ENCODE measurements around the gene WDR90.
A peak's percentile ranks its signal among the peaks of the same experiment; 100 is the strongest.
"Not testable (repeated sequence)": the region's sequence is repeated elsewhere in the genome, so short reads cannot be mapped to it uniquely, and the experiment has no call there.

WDR90 gene

DNA sequence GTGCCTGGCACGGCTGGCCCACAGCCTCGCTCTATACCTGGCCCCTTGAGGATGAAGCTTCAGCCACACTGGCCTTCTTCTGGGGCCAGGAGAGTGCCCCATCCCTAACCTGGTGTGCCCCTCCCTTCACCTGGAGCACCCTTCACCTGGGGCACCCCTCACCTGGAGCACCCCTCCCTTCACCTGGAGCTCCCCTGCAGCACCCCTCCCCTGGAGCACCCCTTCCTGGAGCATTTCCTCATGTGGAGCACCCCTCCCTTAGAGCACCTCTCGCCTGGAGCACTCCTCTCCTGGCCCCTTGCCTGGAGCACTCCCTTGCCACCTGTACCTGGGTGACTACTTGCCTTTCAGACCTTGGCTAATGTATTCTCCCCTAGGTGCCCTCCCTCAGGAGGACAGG, 58.9 kb downstream of the WDR90 start:
- DNase-seq (ENCODE audit: low read depth): no peak

DNA sequence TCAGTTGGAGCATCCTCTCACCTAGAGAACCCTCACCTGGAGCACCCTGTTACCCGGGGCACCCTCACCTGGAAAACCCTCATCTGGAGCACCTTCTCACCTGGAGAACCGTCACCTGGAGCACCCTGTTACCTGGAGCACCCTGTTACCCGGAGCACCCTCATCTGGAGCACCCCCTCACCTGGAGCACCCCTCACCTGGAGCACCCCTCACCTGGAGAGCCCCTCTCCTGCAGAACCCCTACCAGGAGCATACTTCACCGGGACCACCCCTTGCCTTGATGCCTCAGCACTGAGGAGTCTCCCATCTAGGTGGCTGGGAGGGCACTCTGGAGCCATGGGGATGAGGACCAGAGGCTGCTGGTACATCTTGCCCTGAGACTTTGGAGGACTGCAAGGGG, 59.8 kb downstream of the WDR90 start:
- DNase-seq (ENCODE audit: low read depth): no peak

DNA sequence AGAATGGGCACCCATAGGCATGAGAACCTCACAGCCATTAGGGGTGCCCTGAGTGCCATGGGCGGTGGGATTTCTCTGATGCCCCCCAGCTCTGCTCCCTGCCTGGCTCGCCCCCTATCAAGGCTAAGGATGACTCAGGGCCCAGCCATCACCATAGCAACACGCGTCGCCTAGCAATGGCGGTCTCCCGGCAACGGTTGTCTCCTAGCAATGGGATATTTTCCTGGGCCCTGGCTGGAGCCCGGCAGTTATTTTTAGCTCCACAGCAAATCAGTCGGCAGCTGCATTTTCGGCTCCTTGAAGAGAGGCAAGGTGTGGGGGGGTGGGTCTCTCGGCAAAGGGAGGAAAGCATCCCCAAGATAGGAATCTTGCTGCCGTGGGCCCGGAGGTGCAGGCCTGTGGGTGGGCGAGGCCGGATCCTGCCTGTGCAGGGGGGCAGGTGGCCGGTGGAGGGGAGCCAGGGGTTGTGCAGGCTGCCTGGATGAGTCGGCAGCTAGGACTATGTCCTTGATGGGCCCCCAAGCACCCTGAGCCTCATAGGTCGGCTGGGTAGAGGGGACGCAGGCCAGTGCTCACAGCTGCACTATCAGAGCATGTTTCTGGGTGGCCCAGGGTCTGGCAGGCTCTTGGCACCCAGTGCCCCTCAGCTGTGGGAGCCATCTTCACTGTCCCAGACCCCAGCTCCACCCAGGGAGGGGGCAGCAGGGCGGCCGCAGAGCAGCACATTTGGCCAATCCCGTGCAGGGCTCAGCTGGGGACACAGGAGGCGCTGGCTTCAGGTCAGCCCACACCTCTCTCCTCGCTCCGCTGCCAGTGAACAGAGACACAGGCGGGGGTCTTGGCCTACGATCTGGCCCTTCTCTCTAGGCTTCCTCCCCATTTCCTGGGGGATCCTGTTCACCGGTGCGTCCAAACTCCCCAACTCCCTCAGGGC, 60.7 kb downstream of the WDR90 start:
- no peak for DNase-seq (ENCODE audit: low read depth)

DNA sequence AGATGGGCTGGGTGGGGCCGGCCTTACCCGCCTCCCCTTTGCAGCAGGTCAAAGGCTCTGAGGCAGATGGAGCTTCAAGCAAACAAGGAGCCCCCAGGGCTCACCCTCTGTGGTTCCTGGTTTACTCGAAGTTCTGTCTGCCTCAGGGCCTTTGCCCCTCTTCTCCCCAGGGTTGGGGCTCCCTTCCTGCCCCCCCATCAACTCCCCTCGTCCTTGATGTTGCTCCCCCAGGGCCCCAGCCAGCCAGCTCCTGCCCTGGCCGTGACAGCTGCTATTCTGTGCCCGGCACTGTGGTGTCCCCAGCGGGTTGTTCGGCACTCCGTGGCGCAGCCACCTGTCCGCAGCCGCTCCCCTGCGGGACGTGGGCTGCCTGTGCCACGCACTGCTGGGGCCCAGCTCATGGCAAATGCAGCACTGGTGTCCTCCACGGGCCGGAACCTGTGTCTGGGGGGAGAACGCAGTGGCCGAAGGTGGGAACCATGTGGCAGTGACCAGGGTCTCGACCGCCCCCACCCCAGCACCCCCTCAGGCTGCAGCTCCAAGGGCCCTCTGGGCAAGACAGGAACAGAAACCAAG, 61.4 kb downstream of the WDR90 start:
- no peak for DNase-seq (ENCODE audit: low read depth)

DNA sequence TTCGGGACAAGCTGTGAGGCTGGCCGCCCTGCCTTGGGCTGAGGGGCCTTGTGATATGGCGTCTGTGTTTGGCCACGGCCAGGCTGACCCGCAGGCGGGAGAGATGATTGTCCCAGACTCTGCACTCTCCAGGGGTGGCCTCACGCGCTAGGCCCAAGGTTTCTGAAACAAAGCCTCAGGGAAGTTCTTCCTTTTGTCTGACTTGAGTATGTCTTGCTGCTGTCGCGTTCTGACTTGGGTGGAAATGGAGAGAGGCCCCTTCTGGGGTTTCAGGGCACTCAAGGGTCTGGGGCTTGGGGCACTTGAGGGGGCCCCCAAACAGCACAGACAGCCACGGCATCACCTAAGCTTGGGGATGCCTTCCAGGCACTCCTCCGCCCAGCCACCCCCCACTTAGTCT, 61.9 kb downstream of the WDR90 start:
- no peak for DNase-seq (ENCODE audit: low read depth)

DNA sequence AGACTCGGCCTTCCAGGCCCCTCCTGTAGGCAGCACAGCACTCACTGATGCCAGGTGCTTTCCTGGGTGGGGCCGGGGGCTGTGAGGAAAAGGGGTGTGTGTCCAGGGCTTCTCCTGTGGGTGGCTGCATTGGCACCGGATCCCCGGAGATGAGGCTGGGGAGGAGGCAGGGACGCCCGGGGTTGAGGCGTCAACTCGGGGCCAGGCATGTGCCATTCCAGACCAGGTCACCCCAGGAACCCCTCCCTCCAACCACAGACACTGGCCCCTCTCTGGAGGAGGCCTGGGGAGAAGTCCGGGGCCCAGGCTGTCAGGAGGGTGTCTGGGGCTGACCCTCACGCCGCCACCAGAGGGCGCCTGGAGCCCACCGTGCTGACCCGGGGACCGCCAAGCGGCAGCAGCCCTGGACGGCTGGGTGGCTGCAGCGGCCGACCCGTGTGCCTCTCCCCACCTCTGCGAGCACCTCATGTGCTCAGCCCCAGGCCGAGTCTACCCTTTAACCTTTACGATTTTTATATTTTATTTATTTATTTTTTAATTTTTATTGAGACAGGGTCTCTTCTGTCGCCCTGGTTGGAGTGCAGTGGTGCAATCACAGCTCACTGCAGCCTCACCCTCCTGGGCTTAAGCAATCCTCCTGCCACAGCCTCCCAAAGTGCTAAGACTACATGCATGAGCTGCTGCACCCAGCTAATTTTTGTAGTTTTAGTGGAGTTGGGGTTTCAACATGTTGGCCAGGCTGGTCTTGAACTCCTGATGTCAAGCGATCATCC, 62.6 kb downstream of the WDR90 start:
- DNase-seq (ENCODE audit: low read depth): peak; percentile 73

DNA sequence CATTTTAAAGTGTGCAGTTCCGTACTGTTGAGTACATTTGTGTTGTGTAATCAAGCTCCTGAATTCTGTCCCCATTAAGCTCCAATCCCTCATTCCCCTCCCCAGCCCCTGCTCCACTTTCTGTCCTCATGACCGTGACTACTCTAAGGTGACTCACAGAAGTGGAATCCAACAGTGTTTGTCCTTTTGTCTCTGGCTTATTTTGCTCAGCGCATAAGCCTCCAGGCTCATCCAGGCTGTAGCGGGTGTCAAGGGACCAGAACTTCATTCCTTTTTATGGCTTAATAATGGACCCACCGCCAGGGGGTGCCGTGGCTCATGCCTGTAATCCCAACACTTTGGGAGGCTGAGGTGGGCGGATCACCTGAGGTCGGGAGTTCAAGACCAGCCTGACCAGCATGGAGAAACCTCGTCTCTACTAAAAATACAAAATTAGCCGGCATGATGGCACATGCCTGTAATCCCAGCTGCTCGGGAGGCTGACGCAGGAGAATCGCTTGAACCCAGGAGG, 63.6 kb downstream of the WDR90 start:
- DNase-seq (ENCODE audit: low read depth): not testable (repeated sequence)

DNA sequence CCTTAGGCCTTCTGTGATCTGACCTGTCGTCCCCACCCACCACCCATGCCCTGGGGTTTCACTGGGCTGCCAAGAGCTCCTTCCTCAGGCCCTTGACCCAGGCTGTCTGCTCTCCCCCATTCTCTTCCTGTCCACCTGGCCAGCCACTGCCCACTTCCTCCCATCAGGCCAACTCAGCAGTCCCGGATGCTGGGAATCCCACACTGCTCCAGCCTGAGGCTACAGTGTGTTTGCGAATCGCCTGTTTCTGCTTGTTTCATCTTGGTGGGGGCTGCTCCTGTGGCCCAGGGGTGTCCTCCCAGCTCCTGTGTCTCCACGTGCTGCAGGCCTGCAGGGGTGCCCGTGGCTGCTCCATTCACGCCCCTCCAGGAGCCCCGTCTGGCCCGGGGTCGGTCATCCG, 64.9 kb downstream of the WDR90 start:
- DNase-seq (ENCODE audit: low read depth): no peak

DNA sequence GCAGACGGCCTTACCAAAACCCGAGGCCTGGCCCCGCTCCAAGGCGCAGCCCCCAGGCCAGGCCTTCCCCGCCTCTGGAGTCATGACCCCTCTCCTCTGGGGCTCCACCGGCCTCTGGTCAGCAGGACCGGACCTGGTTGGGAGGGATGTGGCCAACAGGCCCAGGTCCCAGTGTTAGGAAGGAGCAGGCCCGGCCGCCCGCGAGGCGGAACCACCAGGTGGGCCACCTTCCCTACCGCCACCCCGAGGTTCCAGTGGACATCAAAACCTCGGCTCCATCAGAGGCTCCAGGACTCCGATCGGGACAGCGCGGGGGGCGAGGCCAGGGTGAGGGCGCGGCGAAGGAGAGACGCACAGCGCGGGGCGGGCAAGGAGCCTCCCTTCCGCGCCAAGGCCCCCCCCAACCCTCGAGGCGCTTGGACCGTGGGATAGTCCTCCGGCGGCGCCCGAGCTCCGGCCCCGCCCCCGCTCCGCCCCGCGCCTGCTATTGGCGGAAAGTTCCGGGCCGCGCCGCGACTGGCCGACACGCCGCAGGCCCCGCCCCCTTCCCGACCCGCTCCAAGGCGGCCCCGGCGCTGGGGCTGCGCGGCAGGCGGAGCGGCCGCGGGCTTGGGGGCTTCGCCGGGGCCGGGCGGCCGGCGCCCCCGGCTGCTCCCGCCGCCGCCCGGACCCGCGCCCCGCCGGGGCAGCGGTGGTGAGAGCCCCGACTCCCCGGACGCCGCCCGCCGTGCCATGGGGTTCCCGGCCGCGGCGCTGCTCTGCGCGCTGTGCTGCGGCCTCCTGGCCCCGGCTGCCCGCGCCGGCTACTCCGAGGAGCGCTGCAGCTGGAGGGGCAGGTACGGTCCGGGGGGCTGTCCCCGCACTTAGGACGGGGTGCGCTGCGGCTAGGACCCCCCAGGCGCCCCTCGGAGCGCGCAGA, 65.7 kb downstream of the WDR90 start, which contains the start of gene METRN:
Gene METRN (plus strand): TSS at position 561 of the 919 bp plus-strand sequence. CDS start 172 bp downstream, at position 733.
- DNase-seq (ENCODE audit: low read depth): peak; percentile 86

DNA sequence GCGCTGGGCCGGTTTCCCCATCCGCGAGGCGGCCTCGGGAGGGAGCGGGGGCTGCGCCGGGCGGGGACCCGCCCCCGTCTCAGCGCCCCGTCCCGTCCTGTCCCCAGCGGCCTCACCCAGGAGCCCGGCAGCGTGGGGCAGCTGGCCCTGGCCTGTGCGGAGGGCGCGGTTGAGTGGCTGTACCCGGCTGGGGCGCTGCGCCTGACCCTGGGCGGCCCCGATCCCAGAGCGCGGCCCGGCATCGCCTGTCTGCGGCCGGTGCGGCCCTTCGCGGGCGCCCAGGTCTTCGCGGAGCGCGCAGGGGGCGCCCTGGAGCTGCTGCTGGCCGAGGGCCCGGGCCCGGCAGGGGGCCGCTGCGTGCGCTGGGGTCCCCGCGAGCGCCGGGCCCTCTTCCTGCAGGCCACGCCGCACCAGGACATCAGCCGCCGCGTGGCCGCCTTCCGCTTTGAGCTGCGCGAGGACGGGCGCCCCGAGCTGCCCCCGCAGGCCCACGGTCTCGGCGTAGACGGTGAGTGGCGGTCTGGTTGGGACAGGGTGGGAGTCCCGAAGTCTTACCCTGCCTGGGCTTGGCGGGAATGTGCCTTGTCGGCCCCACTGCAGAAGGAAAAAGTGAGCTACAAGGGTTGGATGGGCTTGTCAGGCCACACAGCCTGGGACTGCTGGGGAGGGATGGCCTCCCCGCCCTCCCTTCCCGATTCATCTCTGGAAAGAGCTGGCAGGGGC, 66.5 kb downstream of the WDR90 start:
- no peak for DNase-seq (ENCODE audit: low read depth)

DNA sequence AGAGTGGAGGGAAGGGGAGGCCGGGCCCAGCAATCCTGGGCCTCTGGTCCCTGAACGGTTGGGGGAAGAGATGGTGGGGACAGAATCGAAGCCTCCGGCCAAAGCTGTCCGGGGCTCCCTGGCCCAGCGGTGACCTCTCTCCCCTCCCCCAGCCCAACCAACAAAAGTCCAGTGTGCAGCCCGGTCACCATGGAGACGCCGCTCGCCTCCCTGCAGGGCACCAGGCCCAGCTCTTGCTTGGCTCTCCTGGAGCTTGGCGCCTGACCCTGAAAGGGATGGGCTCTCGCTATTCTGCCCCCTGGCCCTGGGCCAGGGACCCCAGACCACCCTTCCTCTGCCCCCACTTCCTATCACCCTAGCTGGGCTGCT, 67.0 kb downstream of the WDR90 start:
- no peak for DNase-seq (ENCODE audit: low read depth)

DNA sequence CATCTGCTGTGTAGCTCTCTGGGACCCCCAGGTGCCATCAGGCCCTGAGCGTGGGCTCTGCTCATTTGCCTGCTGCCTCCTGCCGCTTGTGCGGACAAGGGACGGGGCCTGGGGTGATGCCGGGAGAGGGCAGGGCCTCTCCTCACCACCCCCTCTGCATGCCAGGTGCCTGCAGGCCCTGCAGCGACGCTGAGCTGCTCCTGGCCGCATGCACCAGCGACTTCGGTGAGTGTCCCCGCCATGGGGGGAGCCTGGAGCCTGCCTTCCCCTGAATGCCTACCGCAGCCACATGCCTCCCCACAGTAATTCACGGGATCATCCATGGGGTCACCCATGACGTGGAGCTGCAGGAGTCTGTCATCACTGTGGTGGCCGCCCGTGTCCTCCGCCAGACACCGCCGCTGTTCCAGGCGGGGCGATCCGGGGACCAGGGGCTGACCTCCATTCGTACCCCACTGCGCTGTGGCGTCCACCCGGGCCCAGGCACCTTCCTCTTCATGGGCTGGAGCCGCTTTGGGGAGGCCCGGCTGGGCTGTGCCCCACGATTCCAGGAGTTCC, 67.7 kb downstream of the WDR90 start:
- no peak for DNase-seq (ENCODE audit: low read depth)

Measured in activated T-cell treated with anti-CD3 and anti-CD28 coated beads for 24 hours (primary cell).